Body of pancreas (tissue), 4 donors: Measurements from ENCODE around the gene UMODL1. TPM values are rescaled to one million over a fixed set of nuclear protein-coding genes. Genes with fewer than 3 reads are reported as not detected.

Source experiments
- ATAC-seq: fragments of 150-250 bp; one replicate; pipeline ENCODE4 v1.9.1; 2016
- DNase-seq, 4 donors: peaks; one replicate each; pipeline ENCODE4 v3.0.0-alpha.2; 2019
- H3K27ac ChIP-seq, 4 donors: fragments of 200-600 bp; sonication (generic); 1 replicate in 3 of 4; 2 replicates in 1 of 4; pipeline versions ENCODE4 v1.5.1 to v1.6.1; 2016 to 2019; ENCODE audit warnings: mild to moderate bottlenecking in 1 of 4, mixed read lengths in 1 of 4, moderate library complexity in 1 of 4
- H3K27me3 ChIP-seq, 2 donors: fragments of 200-600 bp; sonication (generic); one replicate each; pipeline ENCODE4 v1.6.0; 2016; ENCODE audit warnings: mild to moderate bottlenecking in 1 of 2
- H3K36me3 ChIP-seq, 2 donors: fragments of 200-600 bp; sonication (generic); replicated peaks in 1 of 2; 2 replicates each; pipeline ENCODE4 v1.5.1; 2016; ENCODE audit warnings: low read depth in 2 of 2; ENCODE audit not compliant: insufficient read depth in 1 of 2
- H3K4me1 ChIP-seq: fragments of 200-600 bp; sonication (generic); one replicate; pipeline ENCODE4 v1.6.0; 2016
- H3K4me3 ChIP-seq, 2 donors: fragments of 200-600 bp; sonication (generic); 1 replicate in 1 of 2; 2 replicates in 1 of 2; pipeline ENCODE4 v1.5.1; 2016 to 2019
- H3K9me3 ChIP-seq, 3 donors: fragments of 200-600 bp; sonication (generic); 1 replicate in 2 of 3; 2 replicates in 1 of 3; pipeline ENCODE4 v1.5.1; 2016
- CTCF ChIP-seq, 7 experiments: fragments of 450-650 bp in 4 of 7; fragments of 200-600 bp in 3 of 7; sonication (generic) in 3 of 7; IDR thresholded peaks; one replicate each; pipeline ENCODE4 v1.5.1; 2016 to 2019; ENCODE audit warnings: antibody characterized with exemption in 7 of 7
- POLR2A ChIP-seq, 3 donors: fragments of 450-650 bp; IDR thresholded peaks; one replicate each; pipeline ENCODE4 v1.6.1; 2016; ENCODE audit warnings: antibody characterized with exemption in 3 of 3, mild to moderate bottlenecking in 2 of 3
- WGBS, 2 donors: methylation state at CpG; one replicate each; pipeline ENCODE4 v1.1.5; 2017; 5-methylcytosine and 5-hydroxymethylcytosine counted together
- intact Hi-C: fragments of 100-400 bp; cut with DNase I; formaldehyde crosslinking; loops from one replicate; pipeline ENCODE4 v1.15.1; 2023
- total RNA-seq, 2 donors: library from RNA; depleted of rRNA; stranded (reverse); fragments of >200 nt; gene quantifications; one replicate each; pipeline ENCODE4 v1.1.0, GENCODE V29; 2016

The UMODL1 gene
- total RNA-seq, 2 donors from 2014 or later = not detected

DNA sequence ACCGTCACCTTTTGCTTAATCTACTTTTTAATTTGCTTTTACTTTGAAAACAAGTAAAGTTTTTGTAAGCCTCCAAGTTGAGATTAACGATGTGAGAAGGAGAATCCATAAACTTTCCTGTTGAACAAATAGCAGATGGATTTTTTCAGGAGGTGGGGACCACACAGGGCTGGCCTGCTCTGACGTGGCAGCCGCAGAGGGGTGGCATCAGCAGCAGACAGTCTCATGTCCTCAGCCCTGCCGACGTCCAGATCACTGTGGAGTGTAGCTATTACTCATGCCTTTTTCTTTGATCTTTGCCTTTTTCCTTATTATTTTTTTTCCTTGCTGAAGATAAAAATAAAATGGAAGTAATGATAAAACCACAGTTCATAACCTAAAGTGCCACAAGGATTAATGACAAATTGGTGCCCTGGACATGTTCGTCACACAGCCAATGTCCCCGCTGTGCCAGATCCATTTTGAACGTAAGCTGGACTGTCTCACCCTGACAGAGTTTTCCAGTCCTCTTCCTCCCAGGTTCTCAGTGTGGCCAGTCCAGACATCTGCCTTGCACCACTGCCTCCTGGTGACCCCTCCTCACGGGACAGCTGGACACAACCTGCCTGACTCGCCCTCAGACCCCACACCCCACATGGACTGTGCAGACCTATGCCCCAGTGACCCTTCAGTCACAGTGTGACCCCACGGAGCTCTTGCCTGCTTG is 45.6 kb upstream of the UMODL1 start:
- Histone ChIP-seq H3K27ac (no peak overlapping the region), H3K27me3 (no peaks in the 10 kb centered on the region), H3K4me3 (no peak overlapping the region), H3K36me3 (no peaks in the 10 kb centered on the region), H3K4me1 (no peaks in the 10 kb centered on the region), H3K9me3 (no peaks in the 10 kb centered on the region)
- ATAC-seq (no peak), DNase-seq (no peak)
- 63 to 71% methylated on average over 12 of the region's 12 CpGs for WGBS, 2 donors
- intact Hi-C loops = no loop called here
- TF ChIP-seq POLR2A (IDR thresholded peaks at IDR 0.05) = no peak
- TF ChIP-seq CTCF (IDR thresholded peaks at IDR 0.05) = no peak

- H3K27me3 ChIP-seq = no peaks in the 10 kb centered on the region
- H3K36me3 ChIP-seq = no peaks in the 10 kb centered on the region
- no peak overlapping the region for H3K27ac ChIP-seq
- no peaks in the 10 kb centered on the region for H3K9me3 ChIP-seq
- H3K4me3 ChIP-seq = no peak overlapping the region
- intact Hi-C loops = no loop called here
- no peaks in the 10 kb centered on the region for H3K4me1 ChIP-seq
- no peak for TF ChIP-seq POLR2A (IDR thresholded peaks at IDR 0.05)
- DNase-seq = no peak
- 51 to 65% methylated on average over 9 of the region's 9 CpGs for WGBS, 2 donors
- no peak for ATAC-seq
Observed at GRCh38 chr21:42026082-42026435, 45.1 kb upstream of the UMODL1 start.

DNA sequence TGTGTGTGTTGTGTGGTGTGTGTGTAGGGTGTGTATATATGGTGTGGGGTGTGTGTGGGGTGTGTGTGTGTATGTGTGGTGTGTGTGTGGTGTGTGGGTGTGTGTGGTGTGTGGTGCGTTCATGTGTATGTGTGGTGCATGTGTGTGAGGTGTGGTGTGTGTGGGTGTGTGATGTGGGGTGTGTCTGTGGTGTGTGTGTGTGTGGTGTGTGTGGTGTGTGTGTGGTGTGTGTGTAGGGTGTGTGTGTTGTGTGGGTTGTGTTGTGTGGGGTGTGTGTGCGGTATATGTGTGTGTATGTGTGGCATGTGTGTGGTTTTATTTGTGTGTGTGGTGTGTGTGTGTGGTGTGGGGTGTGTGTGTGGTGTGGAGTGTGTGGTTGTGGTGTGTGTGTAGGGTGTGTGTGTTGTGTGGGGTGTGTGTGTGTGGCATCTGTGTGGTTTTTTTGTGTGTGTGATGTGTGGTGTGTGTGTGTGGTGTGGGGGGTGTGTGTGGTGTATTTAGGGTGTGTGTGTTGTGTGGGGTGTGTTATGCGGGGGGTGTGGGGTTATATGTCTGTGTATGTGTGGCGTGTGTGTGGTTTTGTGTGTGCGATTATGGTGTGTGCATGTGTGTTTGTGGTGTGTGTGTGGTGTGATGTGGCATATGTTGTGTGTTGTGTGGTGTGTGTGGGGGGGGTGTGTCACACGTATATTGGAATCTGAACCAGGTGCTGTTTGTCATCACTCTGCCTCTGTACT is 43.9 kb upstream of the UMODL1 start:
- intact Hi-C loops = no loop called here
- H3K9me3 ChIP-seq = no peaks in the 10 kb centered on the region
- H3K27ac ChIP-seq = no peak overlapping the region
- DNase-seq (no peak), ATAC-seq (no peak)
- 84 to 89% methylated on average over 6 of the region's 6 CpGs for WGBS, 2 donors
- no peak overlapping the region for H3K4me3 ChIP-seq
- TF ChIP-seq POLR2A (IDR thresholded peaks at IDR 0.05) (no peak), CTCF (IDR thresholded peaks at IDR 0.05) (no peak)
- H3K27me3 ChIP-seq = no peaks in the 10 kb centered on the region
- no peaks in the 10 kb centered on the region for H3K36me3 ChIP-seq
- no peaks in the 10 kb centered on the region for H3K4me1 ChIP-seq

- H3K9me3 ChIP-seq = no peaks in the 10 kb centered on the region
- TF ChIP-seq CTCF (IDR thresholded peaks at IDR 0.05) (no peak), POLR2A (IDR thresholded peaks at IDR 0.05) (no peak)
- no peak overlapping the region for H3K27ac ChIP-seq
- no peaks in the 10 kb centered on the region for H3K4me1 ChIP-seq
- 77 to 80% methylated on average over 26 of the region's 26 CpGs for WGBS, 2 donors
- H3K27me3 ChIP-seq = no peaks in the 10 kb centered on the region
- no peaks in the 10 kb centered on the region for H3K36me3 ChIP-seq
- no peak overlapping the region for H3K4me3 ChIP-seq
- no peak for DNase-seq
- no peak for ATAC-seq
- intact Hi-C loops = no loop called here
Observed at GRCh38 chr21:42027822-42028765, 43.0 kb upstream of the UMODL1 start.
